Mesodermal cell (in vitro differentiated cells): Measurements from ENCODE around the gene MAEA.

Experiments
- H3K27ac ChIP-seq: 2 replicates; pipeline ENCODE4 v1.7.0; 2013; ENCODE audit warnings: mild to moderate bottlenecking, low read depth, low read length, moderate library complexity; ENCODE audit not compliant: severe bottlenecking
- H3K36me3 ChIP-seq: 2 replicates; pipeline ENCODE4 v1.7.1; 2013; ENCODE audit warnings: mild to moderate bottlenecking, low read length, moderate library complexity; ENCODE audit not compliant: control insufficient read depth, insufficient read depth
- H3K4me1 ChIP-seq: one replicate; pipeline ENCODE4 v1.7.1; 2013; ENCODE audit warnings: mild to moderate bottlenecking, low read length; ENCODE audit not compliant: insufficient read depth, control insufficient read depth, poor library complexity, severe bottlenecking
- H3K4me3 ChIP-seq: 2 replicates; pipeline ENCODE4 v1.7.0; 2013; ENCODE audit warnings: low read length, control low read depth, mild to moderate bottlenecking; ENCODE audit not compliant: insufficient read depth, poor library complexity, severe bottlenecking; ENCODE audit errors: extremely low read depth
- H3K9me3 ChIP-seq: 2 replicates; pipeline ENCODE4 v1.7.1; 2013; ENCODE audit warnings: mild to moderate bottlenecking, low read length, moderate library complexity; ENCODE audit not compliant: control insufficient read depth
- WGBS, 2 experiments: methylation state at CpG; one replicate each; pipeline ENCODE4 v1.1.5; 2013; ENCODE audit warnings: missing lambda C conversion rate in 2 of 2; ENCODE audit not compliant: insufficient coverage in 2 of 2; 5-methylcytosine and 5-hydroxymethylcytosine counted together

The MAEA gene

DNA sequence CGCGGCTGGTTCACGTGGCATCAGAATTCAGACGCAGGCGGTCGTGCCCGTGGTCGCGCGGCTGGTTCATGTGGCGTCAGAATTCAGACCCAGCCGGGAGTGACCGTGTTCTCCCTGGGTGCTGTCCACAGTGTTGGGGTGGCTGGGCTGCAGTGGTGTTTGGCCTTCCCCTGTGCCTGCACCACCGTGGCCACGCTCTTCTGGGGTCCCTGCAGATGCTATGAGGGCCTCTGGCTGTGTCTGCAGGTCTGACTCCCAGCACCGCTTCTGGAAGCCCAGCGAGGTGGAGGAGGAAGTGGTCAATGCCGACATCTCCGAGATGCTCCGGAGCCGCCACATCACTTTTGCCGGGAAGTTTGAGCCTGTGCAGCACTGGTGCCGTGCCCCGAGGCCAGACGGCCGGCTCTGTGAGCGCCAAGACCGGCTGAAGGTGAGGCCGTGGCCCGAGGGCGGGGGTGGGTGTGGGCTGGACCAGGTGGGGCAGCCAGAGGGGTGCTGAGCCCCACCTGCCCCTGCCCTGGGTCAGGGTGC, 90.2 kb downstream of the MAEA start:
- no peaks in the 10 kb centered on the region for H3K4me1 ChIP-seq
- H3K36me3 ChIP-seq = peaks cover 13% of the 10 kb centered on the region
- WGBS, 2 experiments = 90 to 99% methylated on average over 12 to 19 of the region's 31 CpGs
- H3K9me3 ChIP-seq = no peaks in the 10 kb centered on the region
- no peak overlapping the region for H3K27ac ChIP-seq
- H3K4me3 ChIP-seq = no peak overlapping the region

DNA sequence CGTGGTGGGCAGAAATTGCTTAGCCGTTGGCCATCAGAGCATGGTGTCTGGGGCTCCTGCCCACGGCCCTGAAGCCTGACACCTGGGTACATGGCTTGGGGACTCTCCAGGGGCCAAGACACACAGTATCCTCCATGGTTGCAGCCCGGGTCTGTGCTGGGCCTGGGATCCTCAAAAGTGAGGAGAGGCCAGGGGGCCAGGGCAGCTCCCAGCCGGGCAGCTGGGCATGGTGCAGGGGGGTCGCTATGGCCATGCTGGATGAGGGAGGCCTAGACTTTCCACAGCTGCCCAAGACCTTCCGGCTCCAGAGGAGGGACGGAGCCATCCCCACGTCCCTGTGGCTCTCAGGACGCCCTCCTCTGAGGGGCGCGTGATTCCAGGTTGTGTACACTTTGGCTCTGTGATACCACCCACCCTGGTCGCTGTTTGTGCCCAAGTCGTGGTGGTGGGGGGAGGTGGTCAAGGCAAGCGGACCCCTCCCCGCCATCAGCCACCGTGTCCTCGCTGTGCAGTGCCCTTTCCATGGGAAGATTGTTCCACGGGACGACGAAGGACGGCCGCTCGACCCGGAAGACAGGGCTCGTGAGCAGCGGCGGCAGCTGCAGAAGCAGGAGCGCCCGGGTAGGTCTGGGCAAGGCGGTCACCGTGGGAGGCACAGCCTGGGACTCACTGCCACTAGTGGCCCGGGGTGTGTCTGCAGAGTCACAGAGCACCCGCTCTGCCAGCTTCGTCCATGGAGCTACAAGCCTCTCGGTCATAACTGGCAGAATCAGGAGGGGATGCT, 90.9 kb downstream of the MAEA start:
- H3K9me3 ChIP-seq = no peaks in the 10 kb centered on the region
- H3K27ac ChIP-seq = no peak overlapping the region
- H3K4me1 ChIP-seq = no peaks in the 10 kb centered on the region
- no peak overlapping the region for H3K4me3 ChIP-seq
- H3K36me3 ChIP-seq = peaks cover 9% of the 10 kb centered on the region
- WGBS, 2 experiments = 91 to 93% methylated on average over 35 of the region's 36 CpGs

DNA sequence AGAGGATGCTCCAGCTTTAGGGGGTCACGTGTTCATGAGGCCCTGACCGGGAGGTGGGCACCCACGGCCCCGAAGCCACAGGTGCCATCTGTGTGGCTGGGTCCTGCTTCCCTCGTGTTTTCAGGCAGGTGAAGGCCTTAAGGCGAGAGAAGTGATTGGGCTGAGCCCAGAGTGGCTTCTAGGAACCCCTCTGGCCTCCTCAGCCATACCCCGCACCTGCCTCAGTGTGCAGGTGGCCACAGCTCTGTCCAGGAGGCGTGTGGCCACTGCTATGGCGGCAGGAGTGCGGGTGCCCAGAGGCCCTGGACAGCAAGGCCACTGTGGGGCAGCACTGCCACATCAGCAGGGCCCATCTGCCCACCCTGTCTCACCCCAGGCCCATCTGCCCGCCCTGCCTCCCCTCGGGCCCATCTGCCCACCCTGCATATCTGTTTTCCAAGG, 91.5 kb downstream of the MAEA start:
- Histone ChIP-seq H3K27ac (no peak overlapping the region), H3K9me3 (no peaks in the 10 kb centered on the region), H3K4me3 (no peak overlapping the region), H3K36me3 (peaks cover 9% of the 10 kb centered on the region), H3K4me1 (no peaks in the 10 kb centered on the region)
- WGBS, 2 experiments = 91 to 95% methylated on average over 9 to 12 of the region's 12 CpGs

DNA sequence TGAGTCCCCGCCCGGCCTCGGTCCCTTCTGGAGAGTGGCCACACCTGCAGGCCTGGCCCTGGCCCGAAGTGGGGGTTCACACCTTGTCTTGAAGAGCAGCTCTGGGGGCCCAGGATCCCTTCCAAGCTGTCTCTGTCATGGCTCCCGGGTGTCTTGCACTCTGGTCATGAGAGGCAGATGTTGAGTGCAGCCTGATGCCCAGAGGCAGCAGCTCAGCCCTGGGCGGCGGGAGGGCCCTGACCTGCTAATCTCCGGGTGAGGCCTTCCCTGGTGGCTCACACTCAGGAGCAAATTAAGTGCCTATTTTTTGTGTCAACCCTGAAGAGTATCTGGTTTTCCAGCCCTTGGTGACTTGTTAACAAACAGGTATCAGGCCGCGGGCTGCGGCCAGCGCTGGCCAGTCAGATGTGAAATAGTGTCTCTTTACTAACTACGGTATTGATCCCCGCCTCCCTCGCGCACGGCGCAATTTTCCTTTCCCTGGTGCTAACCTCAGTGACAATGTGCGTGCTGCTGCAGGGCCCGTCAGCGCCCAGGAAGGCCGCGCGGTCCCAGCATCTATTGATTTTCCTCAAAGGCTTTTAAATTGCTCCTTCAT, 92.4 kb downstream of the MAEA start:
- H3K27ac ChIP-seq = no peak overlapping the region
- WGBS, 2 experiments = 96 to 98% methylated on average over 24 of the region's 24 CpGs
- H3K4me3 ChIP-seq = no peak overlapping the region
- H3K4me1 ChIP-seq = no peaks in the 10 kb centered on the region
- peaks cover 13% of the 10 kb centered on the region for H3K36me3 ChIP-seq
- no peaks in the 10 kb centered on the region for H3K9me3 ChIP-seq

DNA sequence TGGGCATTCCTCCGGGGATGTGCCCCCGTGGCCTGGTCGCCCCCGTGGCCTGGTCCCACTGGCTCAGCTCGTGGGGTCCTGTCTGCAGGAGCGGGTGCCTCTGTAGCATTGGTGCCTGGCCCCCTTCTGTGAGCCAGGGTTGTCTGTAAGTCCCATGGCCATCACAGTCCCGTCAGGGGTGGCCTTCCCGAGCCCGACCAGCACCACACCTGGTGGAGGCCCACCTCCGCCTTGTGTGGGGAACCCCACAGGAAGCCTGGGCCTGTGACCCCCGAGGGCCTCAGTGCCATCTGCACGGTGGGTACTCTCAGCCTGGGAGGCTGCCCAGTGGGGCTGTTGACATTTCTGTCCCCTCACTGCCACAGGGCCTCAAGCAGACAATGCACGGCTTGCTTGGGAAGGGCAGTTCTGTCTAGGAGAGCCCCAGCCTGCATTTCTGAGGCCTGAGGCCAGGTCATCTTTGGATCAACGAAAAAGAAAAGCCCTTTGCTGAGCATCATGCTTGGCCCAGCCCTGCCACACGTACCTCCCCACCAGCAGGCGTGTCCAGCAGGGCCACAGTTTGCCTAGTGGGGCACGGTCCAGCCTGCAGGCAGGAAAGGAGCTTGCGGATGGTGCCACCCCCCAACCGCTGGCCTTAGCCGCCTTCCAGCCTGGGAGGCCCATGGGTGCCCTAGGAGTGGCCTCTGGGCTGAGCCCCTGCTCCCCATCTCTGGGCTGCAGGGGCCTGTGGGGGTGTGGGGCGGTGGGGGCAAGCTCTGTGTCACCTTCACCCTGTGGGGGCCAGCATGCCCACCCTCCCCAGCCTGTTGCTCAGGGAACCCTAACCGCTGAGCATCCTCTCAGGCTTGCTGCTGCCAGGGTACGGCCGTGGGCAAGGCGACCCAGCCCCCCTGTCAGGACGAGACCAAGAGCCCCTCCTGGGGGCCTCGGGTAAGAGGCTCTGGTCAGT, 93.4 kb downstream of the MAEA start:
- 89 to 90% methylated on average over 23 of the region's 27 CpGs for WGBS, 2 experiments
- no peaks in the 10 kb centered on the region for H3K9me3 ChIP-seq
- H3K27ac ChIP-seq = no peak overlapping the region
- no peaks in the 10 kb centered on the region for H3K4me1 ChIP-seq
- H3K36me3 ChIP-seq = peaks cover 13% of the 10 kb centered on the region
- no peak overlapping the region for H3K4me3 ChIP-seq

DNA sequence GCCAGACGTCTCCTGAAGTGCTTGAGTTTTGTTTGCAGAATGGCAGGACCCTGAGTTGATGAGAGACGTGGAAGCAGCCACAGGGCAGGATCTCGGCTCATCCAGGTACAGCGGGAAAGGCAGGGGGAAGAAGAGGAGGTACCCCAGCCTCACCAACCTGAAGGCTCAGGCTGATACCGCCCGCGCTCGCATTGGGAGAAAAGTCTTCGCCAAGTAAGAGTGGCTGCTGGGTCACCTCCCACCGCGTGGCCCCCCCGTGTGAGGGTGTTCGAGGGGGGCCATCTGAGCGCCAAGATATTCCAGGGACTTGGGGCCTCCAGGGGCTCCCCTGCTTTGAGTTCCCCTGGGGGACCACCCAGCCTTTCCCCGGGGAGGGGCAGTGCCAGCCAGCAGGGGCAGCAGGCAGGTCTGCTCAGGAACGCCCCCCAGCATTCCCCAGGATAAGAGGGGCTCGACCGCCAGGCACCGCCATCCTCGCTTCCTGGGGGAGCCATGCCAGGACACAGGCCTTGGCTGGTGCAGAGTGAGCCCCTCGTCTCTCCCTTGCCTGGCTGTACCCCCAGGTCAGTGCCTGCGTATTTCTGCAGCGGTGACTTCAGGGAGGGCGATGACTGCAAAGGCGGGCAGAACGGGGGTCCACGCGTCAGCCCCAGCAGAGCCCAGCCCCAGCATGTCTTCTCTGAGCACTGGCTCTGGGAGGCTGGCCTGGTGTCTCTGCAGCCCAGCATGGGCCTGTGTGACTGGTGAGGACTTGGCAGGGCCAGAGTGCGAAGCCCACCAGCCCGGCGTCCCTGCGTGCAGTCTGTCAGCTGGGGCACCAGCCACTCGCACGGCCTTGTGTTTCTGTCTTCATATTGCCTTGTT, 94.3 kb downstream of the MAEA start:
- Histone ChIP-seq H3K27ac (no peak overlapping the region), H3K9me3 (peaks cover 7% of the 10 kb centered on the region), H3K36me3 (peaks cover 13% of the 10 kb centered on the region), H3K4me1 (no peaks in the 10 kb centered on the region), H3K4me3 (no peak overlapping the region)
- WGBS, 2 experiments = 94 to 95% methylated on average over 31 to 34 of the region's 34 CpGs

DNA sequence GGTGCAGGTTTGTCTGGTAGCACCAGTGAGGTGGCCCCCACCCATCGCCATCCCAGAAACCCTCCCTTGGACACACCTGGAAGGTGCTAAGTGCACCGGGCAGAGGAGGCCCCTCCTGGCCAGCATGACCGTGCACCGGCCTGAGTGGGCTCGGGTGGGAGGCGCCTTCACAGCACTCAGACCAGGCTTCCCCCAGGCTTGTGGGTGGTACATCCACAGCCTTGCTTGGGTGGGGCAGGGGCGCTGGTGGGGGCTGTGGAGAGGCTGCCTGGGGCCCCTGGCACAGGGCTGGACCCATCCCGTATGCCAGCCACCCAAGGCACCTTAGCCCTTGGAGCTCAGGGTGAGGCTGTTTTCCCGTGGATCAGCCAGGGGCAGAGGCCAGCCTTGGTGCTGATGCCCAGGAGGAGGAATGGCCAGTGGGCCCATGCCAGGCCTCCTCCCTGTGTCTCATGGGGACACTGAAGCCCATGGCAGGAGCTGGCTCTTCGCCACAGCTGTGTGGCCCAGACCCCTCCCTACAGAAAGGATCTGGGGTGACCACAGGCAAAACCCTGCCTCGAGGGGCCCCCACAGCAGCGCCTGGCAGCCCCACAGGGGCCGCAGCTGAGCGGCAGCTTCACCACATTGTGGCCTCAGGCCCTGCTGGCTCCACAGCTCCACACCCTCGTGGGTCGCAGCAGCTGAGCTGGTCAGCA, 95.1 kb downstream of the MAEA start:
- WGBS, 2 experiments = 86 to 94% methylated on average over 11 to 16 of the region's 16 CpGs
- H3K9me3 ChIP-seq = peaks cover 7% of the 10 kb centered on the region
- no peaks in the 10 kb centered on the region for H3K4me1 ChIP-seq
- H3K36me3 ChIP-seq = peaks cover 13% of the 10 kb centered on the region
- H3K4me3 ChIP-seq = no peak overlapping the region
- H3K27ac ChIP-seq = no peak overlapping the region

DNA sequence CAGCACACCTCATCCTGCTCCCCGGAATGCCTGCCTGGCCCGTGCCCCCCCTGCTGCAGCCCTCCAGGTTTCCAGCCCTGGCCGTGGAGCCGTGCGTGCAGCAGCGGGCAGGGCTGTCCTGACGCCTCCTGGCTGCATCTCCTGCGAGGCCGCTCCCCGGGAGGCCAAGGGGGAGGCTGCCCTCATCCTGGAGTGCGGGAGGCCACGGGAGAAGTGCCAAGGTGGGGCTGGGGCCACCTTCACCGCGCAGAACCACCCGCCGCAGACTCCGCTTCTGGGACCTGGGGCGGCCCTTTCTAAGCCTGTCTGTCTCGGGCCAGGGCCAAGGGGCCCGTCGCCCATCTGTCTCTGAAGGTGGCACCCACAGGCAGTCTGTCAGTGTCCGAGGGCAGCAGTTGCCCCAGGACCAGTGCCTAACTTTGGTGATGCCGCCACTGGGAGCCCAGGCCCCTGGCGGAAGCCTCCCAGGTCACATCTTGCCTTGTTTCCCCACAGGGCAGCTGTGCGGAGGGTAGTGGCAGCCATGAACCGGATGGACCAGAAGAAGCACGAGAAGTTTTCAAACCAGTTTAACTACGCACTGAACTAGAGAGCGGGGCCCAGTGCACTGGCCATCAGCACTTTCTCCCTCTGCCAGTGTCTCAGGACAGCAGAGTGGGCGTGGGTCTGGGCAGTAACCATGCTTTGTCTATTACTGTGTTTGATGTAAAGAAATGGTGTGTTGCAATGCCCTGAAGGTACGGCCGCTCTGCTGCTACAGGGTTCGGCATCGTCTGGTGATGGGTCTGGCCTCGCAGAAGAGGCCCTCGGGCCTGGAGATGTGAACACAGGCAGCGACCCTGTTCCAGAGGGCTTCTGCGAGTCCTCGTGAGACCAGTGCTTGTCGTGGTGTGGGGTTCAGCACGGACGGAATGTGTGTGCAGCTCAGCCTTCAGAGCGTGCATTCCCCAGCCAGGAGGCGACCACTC, 96.0 kb downstream of the MAEA start:
- WGBS, 2 experiments = 94 to 95% methylated on average over 38 to 44 of the region's 44 CpGs
- Histone ChIP-seq H3K9me3 (peaks cover 7% of the 10 kb centered on the region), H3K36me3 (peaks cover 18% of the 10 kb centered on the region), H3K4me1 (no peaks in the 10 kb centered on the region), H3K27ac (no peak overlapping the region), H3K4me3 (no peak overlapping the region)
